GM12878 (cell line): ENCODE measurements around the gene DPEP1. TPM values are rescaled to one million over a fixed set of nuclear protein-coding genes. Genes with fewer than 3 reads are reported as not detected.

Experiments used
- BRCA1 ChIP-seq: IDR thresholded peaks from 2 replicates; pipeline ENCODE4 v1.6.1; 2011; ENCODE audit warnings: low read depth, low read length, improper control_type of control experiment
- EP300 ChIP-seq, 2 experiments: fragments of 150-350 bp in 1 of 2; IDR thresholded peaks; 2 replicates each; pipeline ENCODE4 v1.6.1; 2011 to 2012; ENCODE audit warnings: low read depth in 2 of 2, low read length in 2 of 2, borderline replicate concordance in 1 of 2, improper control_type of control experiment in 1 of 2, inconsistent platforms in 1 of 2; ENCODE audit not compliant: control insufficient read depth in 1 of 2
- ETV6 ChIP-seq, 2 experiments: fragments of 450-650 bp in 1 of 2; IDR thresholded peaks in 1 of 2; conservative IDR thresholded peaks in 1 of 2; 2 replicates each; pipeline ENCODE4 v1.6.1; 2014; ENCODE audit warnings: antibody characterized with exemption in 1 of 2, borderline replicate concordance in 1 of 2, low read depth in 1 of 2, mild to moderate bottlenecking in 1 of 2, moderate library complexity in 1 of 2
- FOXK2 ChIP-seq: fragments of 450-650 bp; IDR thresholded peaks from 2 replicates; pipeline ENCODE4 v1.6.1; 2017; ENCODE audit warnings: mild to moderate bottlenecking, moderate library complexity
- FOXM1 ChIP-seq: IDR thresholded peaks from 2 replicates; pipeline ENCODE4 v1.6.1; 2012; ENCODE audit warnings: low read depth, mild to moderate bottlenecking, inconsistent platforms, low read length, moderate library complexity
- IRF4 ChIP-seq: IDR thresholded peaks from 2 replicates; pipeline ENCODE4 v1.6.1; 2011; ENCODE audit warnings: low read depth, low read length
- MXI1 ChIP-seq: fragments of 150-350 bp; IDR thresholded peaks from 2 replicates; pipeline ENCODE4 v1.6.1; 2011; ENCODE audit warnings: low read depth, mild to moderate bottlenecking, inconsistent platforms, low read length, improper control_type of control experiment
- NR2C1 ChIP-seq: fragments of 450-650 bp; IDR thresholded peaks from 2 replicates; pipeline ENCODE4 v1.6.1; 2017; ENCODE audit warnings: antibody characterized with exemption, mild to moderate bottlenecking, moderate library complexity
- POLR2A ChIP-seq: IDR thresholded peaks from 2 replicates; pipeline ENCODE4 v1.6.1; 2011; ENCODE audit warnings: low read depth, mild to moderate bottlenecking, low read length
- RUNX3 ChIP-seq: IDR thresholded peaks from 2 replicates; pipeline ENCODE4 v1.6.1; 2012; ENCODE audit warnings: low read length, inconsistent platforms
- SIX5 ChIP-seq: IDR thresholded peaks from 2 replicates; pipeline ENCODE4 v1.6.1; 2011; ENCODE audit warnings: mild to moderate bottlenecking, low read depth, low read length, moderate library complexity; ENCODE audit not compliant: severe bottlenecking
- SPI1 ChIP-seq: IDR thresholded peaks from 2 replicates; pipeline ENCODE4 v1.6.1; 2011; ENCODE audit warnings: low read depth, mild to moderate bottlenecking, low read length, moderate library complexity, borderline replicate concordance; ENCODE audit not compliant: insufficient read depth
- TBL1XR1 ChIP-seq: IDR thresholded peaks from 2 replicates; pipeline ENCODE4 v1.6.1; 2012; ENCODE audit warnings: low read depth, low read length, improper control_type of control experiment
- polyA plus RNA-seq, 11 experiments: library from polyadenylated mRNA; depleted of rRNA in 4 of 11; unstranded in 6 of 11; stranded (reverse) in 5 of 11; fragments of >200 nt; fragmentation: Nextera tagmentation in 4 of 11; fragmentation: Illumina TruSeq in 1 of 11; extraction: Ambion mirVana in 4 of 11; extraction: Trizol in 1 of 11; gene quantifications; 1 replicate in 1 of 11; 2 replicates in 10 of 11; pipeline versions ENCODE4 v1.2.1 to v1.2.3, GENCODE V29; 2011 to 2016; ENCODE audit warnings: inconsistent platforms in 2 of 11, missing spikeins in 2 of 11, low read depth in 1 of 11
- total RNA-seq, 4 experiments: library from RNA; depleted of rRNA in 3 of 4; stranded (reverse); fragments of >200 nt in 3 of 4; fragmentation: Illumina TruSeq in 1 of 4; extraction: Trizol in 1 of 4; gene quantifications; 2 replicates each; pipeline versions ENCODE4 v1.2.1 to v1.2.3, GENCODE V29; 2013 to 2021
- TF ChIP-seq, protein P1 (sequence below): IDR thresholded peaks from 2 replicates; pipeline ENCODE4 v1.6.1; 2011; ENCODE audit warnings: low read depth, mild to moderate bottlenecking, low read length, moderate library complexity, borderline replicate concordance; ENCODE audit errors: extremely low read depth
- TF ChIP-seq, protein P2 (sequence below): IDR thresholded peaks from 2 replicates; pipeline ENCODE4 v1.6.1; 2012; ENCODE audit warnings: low read length, inconsistent platforms
- TF ChIP-seq, protein P3 (sequence below): IDR thresholded peaks from 2 replicates; pipeline ENCODE4 v1.6.1; 2011; ENCODE audit warnings: borderline replicate concordance, low read depth, mild to moderate bottlenecking, moderate library complexity, low read length; ENCODE audit not compliant: insufficient read depth, poor library complexity, severe bottlenecking
- TF ChIP-seq, protein P4 (sequence below): IDR thresholded peaks from 2 replicates; pipeline ENCODE4 v1.6.1; 2012; ENCODE audit warnings: improper control_type of control experiment, low read depth, low read length; ENCODE audit not compliant: insufficient replicate concordance
- TF ChIP-seq, protein P5 (sequence below): fragments of 150-350 bp; IDR thresholded peaks from 2 replicates; pipeline ENCODE4 v1.6.1; 2014; ENCODE audit warnings: mild to moderate bottlenecking, low read depth, low read length

The DPEP1 gene
- total and polyA plus RNA-seq, 10 of the 15 experiments (the other 5 are each of a cell fraction or from before 2014, with no cell fraction given), result not detected

DNA sequence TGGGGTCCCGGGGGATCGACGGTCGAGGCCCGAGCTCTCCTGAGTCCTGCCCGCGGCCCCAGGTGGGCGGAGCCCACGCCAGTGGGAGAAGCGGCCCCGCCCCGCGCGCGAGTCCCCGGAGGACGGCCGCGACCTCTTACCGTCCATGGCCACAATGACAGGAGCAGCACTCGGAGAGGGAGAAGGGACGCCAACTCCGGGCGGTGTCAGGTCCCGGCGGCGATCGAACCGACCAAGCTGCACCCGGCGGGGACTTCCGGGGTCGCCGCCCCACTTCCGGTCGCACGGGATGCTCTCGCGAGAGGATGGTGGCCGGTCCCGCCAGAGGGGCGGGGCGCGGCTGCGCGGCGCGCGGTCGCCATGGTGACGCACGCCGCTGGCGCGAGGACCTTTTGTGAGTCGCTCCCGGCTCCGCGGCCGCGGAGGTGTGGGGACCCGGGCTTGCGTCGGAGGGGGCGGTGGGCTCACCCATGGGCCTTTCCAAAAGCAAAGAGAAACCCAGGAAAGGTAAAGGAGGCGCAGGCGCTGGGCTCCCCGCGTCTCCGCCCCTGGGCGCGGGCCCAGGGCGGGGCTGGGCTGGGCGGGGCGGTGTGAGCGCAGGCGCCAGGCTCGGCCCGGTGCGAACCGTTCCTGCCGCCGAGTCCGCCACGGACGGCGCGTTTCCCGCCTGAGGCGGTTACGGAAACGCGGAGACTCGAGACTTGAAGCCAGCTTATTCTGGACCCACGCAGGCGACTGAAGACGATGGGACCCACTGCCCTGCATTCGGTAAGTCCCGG lies 44.2 kb downstream of the DPEP1 start, which contains the start of the genes CHMP1A and SPATA33 (continued):
- TF ChIP-seq SIX5, result peak; percentile 31
- TF ChIP-seq FOXM1, result no peak
- TF ChIP-seq EP300 (IDR thresholded peaks at IDR 0.05; ENCODE audit: borderline replicate concordance in 1 of 2, control insufficient read depth in 1 of 2, low read depth in 2 of 2, low read length in 2 of 2), result 0 out of 4 replicates have a peak, but pooled peaks of 1 of the 2 experiments have one; percentile 22
- TF ChIP-seq, protein P1, sequence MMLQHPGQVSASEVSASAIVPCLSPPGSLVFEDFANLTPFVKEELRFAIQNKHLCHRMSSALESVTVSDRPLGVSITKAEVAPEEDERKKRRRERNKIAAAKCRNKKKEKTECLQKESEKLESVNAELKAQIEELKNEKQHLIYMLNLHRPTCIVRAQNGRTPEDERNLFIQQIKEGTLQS, result no peak
- TF ChIP-seq POLR2A, result peak; percentile 98
- TF ChIP-seq SPI1, result no peak
- TF ChIP-seq, protein P2, sequence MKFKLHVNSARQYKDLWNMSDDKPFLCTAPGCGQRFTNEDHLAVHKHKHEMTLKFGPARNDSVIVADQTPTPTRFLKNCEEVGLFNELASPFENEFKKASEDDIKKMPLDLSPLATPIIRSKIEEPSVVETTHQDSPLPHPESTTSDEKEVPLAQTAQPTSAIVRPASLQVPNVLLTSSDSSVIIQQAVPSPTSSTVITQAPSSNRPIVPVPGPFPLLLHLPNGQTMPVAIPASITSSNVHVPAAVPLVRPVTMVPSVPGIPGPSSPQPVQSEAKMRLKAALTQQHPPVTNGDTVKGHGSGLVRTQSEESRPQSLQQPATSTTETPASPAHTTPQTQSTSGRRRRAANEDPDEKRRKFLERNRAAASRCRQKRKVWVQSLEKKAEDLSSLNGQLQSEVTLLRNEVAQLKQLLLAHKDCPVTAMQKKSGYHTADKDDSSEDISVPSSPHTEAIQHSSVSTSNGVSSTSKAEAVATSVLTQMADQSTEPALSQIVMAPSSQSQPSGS, result no peak
- peak; percentile 7; the same call in 1 of the 2 replicates for TF ChIP-seq RUNX3
- no peak for TF ChIP-seq TBL1XR1
- TF ChIP-seq IRF4, result no peak
- TF ChIP-seq, protein P3, sequence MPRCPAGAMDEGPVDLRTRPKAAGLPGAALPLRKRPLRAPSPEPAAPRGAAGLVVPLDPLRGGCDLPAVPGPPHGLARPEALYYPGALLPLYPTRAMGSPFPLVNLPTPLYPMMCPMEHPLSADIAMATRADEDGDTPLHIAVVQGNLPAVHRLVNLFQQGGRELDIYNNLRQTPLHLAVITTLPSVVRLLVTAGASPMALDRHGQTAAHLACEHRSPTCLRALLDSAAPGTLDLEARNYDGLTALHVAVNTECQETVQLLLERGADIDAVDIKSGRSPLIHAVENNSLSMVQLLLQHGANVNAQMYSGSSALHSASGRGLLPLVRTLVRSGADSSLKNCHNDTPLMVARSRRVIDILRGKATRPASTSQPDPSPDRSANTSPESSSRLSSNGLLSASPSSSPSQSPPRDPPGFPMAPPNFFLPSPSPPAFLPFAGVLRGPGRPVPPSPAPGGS, result no peak
- no peak for TF ChIP-seq FOXK2
- TF ChIP-seq, protein P4, sequence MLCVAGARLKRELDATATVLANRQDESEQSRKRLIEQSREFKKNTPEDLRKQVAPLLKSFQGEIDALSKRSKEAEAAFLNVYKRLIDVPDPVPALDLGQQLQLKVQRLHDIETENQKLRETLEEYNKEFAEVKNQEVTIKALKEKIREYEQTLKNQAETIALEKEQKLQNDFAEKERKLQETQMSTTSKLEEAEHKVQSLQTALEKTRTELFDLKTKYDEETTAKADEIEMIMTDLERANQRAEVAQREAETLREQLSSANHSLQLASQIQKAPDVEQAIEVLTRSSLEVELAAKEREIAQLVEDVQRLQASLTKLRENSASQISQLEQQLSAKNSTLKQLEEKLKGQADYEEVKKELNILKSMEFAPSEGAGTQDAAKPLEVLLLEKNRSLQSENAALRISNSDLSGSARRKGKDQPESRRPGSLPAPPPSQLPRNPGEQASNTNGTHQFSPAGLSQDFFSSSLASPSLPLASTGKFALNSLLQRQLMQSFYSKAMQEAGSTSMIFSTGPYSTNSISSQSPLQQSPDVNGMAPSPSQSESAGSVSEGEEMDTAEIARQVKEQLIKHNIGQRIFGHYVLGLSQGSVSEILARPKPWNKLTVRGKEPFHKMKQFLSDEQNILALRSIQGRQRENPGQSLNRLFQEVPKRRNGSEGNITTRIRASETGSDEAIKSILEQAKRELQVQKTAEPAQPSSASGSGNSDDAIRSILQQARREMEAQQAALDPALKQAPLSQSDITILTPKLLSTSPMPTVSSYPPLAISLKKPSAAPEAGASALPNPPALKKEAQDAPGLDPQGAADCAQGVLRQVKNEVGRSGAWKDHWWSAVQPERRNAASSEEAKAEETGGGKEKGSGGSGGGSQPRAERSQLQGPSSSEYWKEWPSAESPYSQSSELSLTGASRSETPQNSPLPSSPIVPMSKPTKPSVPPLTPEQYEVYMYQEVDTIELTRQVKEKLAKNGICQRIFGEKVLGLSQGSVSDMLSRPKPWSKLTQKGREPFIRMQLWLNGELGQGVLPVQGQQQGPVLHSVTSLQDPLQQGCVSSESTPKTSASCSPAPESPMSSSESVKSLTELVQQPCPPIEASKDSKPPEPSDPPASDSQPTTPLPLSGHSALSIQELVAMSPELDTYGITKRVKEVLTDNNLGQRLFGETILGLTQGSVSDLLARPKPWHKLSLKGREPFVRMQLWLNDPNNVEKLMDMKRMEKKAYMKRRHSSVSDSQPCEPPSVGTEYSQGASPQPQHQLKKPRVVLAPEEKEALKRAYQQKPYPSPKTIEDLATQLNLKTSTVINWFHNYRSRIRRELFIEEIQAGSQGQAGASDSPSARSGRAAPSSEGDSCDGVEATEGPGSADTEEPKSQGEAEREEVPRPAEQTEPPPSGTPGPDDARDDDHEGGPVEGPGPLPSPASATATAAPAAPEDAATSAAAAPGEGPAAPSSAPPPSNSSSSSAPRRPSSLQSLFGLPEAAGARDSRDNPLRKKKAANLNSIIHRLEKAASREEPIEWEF, result no peak
- peak; percentile 77 for TF ChIP-seq BRCA1
- TF ChIP-seq MXI1, result peak; percentile 94
- peak; percentile 84 for TF ChIP-seq NR2C1
- TF ChIP-seq, protein P5, sequence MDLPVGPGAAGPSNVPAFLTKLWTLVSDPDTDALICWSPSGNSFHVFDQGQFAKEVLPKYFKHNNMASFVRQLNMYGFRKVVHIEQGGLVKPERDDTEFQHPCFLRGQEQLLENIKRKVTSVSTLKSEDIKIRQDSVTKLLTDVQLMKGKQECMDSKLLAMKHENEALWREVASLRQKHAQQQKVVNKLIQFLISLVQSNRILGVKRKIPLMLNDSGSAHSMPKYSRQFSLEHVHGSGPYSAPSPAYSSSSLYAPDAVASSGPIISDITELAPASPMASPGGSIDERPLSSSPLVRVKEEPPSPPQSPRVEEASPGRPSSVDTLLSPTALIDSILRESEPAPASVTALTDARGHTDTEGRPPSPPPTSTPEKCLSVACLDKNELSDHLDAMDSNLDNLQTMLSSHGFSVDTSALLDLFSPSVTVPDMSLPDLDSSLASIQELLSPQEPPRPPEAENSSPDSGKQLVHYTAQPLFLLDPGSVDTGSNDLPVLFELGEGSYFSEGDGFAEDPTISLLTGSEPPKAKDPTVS, result no peak
- no peak for TF ChIP-seq ETV6 (conservative IDR thresholded peaks at IDR 0.05 in 1 of 2, IDR thresholded peaks at IDR 0.05 in 1 of 2; ENCODE audit: borderline replicate concordance in 1 of 2, low read depth in 1 of 2)
